ENCODE data around the gene TSNAX.
A peak's percentile ranks its signal among the peaks of the same experiment; 100 is the strongest.
"Not testable (repeated sequence)": the region's sequence is repeated elsewhere in the genome, so short reads cannot be mapped to it uniquely, and the experiment has no call there.

TSNAX gene

DNA sequence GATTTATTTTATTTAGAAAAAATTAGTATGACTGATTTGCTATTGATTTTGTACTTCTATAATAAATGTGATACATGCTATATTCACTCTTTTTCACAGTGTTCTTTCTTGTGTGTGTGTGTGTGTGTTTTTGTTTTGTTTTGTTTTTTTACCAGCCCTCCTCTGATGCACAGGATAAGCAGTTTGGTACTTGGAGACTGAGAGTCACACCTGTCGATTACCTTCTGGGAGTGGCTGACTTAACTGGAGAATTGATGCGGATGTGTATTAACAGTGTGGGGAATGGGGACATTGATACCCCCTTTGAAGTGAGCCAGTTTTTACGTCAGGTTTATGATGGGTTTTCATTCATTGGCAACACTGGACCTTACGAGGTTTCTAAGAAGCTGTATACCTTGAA lies 35.9 kb downstream of the TSNAX start:
- DNase-seq = no peak

DNA sequence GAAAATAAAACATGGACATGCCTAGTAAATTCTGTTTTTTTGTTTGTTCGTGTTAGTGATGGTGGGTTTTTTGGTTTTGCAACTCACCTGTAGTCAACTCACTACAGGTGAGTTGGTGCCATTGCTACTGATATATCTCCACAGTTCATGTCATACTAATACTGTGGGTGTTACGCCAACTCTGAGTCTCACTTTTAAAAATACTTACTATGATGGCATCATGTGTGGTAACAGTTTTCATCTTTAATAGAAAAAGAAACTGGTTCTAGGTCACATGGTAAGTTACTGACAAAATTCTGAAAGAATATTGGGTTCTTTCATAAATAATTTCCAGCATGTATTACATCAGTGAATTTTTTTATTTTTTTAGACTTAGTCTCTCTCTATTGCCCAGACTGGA lies 38.0 kb downstream of the TSNAX start:
- DNase-seq = no peak

DNA sequence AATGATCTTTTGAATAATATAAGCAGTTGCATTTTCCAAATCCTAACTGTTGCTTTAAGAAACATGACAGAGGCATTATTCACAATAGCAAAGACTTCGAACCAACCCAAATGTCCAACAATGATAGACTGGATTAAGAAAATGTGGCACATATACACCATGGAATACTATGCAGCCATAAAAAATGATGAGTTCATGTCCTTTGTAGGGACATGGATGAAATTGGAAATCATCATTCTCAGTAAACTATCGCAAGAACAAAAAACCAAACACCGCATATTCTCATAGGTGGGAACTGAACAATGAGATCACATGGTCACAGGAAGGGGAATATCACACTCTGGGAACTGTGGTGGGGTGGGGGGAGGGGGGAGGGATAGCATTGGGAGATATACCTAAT lies 41.8 kb downstream of the TSNAX start:
- not testable (repeated sequence) for DNase-seq

DNA sequence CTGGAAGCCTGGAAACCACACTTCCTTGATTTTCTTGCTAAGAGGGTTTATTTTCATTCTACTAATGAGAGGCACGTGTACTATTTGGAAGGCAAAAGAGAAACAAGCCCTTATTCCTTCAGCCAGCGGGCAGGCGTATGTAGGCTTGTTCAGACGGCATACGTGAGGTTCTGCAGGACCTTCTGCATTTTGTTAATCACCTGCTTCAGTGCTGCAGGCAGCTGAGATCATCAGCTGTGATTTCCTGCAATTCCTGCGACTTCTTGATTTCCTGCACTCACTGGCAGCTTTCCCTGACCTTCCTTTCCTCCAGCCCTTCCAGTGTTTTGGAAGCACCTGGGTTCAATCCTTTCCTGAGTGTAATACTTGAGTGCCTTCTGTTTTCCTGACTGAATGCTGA lies 43.4 kb downstream of the TSNAX start:
- DNase-seq = peak; percentile 26

DNA sequence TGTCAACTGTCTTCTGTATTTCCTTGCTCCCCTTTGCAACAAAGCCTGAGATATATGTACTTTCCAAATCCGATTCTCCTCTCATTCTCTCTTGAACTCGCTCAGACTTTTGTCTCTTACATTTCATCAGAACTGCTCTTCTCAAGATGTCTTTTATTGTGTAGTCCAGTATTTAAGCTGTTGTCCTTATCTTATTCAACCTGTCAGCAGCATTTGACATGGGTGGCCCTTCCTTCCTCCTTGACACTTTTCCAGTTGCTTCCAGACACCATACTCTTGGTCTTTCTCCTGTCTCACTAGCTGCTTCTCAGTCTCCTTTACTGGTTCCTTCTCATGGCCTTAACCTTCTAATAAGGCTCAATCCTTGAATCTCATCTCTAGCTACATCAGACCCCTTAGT lies 47.0 kb downstream of the TSNAX start:
- DNase-seq = no peak

DNA sequence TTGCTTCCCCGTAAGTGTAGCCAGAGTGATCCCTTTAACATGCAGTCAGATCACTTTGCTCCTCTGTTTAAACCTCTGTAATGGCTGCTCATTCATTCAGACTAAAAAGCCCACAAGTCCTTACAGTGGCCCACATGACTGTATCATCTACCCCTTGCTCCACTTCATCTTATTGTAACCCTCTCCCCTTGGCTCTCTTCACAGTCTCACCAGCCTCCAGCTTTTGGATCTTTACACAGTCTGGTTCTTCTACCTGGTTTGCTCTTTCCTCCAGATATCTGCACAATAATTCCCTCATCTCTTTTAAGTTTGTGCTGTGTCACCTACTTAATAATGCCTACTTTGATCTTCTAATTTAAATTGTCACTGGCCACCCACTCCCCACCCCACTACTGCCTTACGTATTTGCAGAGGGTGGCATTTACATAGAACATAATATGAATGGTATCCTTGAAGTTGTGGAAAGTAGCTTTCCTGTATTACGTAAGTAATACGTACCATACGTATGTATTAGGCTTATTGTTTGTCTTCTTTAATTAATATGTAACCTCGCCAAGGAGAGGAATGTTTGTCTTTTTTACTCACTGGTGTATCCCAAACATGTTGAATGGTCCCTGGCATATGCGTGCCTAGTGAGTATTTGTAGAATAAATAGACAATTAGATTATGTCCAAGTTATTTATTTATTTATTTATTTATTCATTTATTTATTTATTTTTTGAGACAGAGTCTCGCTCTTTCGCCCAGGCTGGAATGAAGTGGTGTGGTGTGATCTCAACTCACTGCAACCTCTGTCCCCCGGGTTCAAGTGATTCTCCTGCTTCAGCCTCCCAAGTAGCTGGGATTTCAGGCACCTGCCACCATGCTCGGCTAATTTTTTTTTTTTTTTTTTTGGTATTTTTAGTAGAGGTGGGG lies 48.6 kb downstream of the TSNAX start:
- no peak for DNase-seq

DNA sequence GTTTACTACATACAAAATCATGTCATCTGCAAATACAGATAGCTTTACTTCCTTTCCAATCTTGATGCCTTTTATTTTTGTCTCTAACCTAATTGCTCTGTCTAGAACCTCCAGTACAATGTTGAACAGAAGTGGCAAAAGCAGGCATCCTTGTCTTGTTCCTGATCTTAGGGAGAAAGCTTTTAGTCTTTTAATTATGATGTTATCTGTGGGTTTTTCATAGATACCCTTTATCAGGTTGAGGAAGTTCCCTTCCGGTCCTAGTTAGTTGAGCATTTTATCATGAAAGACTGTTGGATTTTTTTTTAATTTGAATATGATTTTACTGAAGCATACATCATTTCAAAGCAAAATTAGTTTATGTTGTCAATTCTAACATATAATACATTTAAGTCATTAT lies 52.4 kb downstream of the TSNAX start:
- no peak for DNase-seq

DNA sequence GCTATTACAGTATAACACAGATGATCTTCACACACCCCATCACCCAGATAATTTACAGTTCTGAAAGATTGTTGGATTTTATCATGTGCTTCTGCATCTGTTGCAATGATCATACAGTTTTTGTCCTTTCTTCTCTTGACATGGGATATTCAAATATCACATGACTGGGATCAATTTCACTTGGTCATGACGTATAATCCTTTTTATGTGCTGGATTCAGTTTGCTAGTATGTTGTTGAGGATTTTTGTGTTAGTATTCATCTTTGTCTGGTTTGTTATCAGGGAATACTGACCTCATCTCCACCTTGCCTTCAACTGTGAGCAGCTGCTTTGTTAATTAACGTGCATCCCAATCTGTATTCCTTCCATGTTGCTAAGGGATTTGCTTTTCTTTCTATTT lies 53.4 kb downstream of the TSNAX start:
- DNase-seq = no peak

DNA sequence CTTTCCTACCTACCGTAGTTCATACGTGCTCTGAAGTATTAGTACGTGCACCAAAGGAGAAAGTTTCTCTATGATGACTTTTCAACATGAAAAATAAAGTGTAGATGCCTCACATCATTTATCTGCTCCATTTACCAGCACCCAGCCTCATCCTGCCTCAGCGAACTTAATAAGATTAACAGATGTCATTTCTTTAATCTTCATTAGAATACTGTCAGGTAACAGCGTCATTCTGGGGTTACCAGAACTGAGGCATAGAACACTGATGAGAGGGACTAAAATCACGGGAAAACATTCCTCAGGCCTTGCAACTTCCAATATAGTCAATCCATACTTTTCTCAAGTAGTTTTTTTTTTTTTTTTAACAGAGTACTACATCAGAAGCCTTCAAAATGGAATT lies 54.9 kb downstream of the TSNAX start:
- DNase-seq = no peak

DNA sequence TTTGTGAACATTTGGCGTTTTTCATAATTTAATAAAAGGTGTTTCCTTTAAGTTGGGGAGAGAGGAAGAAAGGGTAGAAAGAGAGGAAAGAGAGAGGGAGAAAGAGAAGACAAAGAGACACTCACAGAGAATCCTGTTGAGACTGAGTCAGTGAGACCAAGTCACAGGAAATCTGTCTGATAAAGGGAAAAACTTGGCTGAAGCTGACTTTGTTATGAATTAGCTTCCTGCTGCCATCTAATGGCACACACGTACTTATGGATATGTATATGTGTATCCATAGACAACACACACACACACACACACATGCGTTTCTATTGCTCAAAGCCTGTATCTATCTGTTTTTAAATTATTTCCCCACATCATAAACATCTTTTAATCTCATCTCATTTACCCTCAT lies 55.6 kb downstream of the TSNAX start:
- no peak for DNase-seq

DNA sequence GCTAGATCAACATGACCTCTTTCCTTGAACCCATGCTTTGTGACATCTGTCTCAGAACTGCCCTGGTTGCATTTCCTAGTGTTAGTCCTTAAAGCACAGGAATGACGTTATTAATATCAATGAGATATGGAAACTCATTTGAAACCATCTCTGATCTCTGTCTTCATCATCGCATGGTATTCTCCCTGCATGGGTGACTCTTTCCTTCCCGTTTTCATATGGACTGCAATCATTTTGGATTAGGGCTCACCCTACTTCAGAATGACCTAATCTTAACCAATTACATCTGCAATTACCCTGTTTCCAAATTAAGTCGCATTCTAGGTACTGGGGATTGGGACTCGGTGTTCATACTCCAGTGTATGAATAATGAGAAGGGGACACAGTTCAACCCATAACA lies 56.5 kb downstream of the TSNAX start:
- no peak for DNase-seq

DNA sequence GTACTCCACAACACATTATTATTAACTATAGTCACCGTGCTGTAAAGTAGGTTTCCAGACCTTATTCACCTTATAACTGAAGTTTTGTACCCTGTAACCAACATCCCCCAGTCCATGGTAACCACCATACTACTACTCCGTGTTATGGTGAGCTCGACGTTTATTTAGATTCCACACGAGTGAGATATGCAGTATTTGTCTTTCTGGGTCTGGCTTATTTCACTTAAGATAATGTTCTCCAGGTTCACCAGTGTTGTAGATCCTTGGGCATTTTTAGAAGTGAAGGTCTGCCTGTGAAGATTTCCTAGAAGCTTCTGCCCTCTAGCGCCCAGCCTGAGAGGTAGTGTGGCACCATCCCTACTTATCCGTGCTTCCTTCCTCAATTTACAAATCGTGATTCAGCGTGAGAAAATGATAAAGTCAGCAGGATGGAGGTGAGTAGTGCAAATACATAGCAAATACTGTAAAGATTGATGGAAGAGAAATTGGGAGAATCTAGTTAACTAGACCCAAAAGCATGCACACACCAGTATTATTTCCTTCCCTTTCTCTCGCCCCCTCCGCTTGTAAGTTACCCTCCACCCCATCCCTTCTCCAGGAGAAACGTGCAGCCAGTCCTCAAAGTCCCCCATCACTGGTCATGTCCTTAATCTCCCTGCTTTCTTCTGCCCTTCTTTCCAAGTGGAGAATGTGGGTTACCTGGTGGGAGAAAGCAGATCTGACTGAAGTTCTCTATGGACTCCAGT lies 62.2 kb downstream of the TSNAX start:
- peak; percentile 47 for DNase-seq

DNA sequence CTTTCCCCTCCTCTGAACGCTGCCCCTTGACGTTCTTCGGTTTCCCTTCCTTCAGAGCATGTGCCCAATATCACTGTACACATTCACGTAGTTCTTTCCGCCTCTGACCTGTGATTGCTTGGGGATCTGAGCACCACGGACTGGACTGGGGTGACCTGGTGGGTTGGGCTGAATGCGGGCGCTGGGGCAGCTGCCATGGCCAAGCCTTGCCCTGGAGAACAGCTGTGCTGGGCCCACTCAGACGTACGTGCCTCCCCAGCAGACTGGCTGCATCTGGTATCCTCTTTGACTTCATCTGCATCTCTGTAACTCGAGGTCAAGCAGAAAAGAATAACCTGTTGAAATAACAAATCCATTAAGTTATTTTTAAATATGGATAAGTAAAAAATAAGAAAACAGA lies 63.0 kb downstream of the TSNAX start:
- DNase-seq = no peak

DNA sequence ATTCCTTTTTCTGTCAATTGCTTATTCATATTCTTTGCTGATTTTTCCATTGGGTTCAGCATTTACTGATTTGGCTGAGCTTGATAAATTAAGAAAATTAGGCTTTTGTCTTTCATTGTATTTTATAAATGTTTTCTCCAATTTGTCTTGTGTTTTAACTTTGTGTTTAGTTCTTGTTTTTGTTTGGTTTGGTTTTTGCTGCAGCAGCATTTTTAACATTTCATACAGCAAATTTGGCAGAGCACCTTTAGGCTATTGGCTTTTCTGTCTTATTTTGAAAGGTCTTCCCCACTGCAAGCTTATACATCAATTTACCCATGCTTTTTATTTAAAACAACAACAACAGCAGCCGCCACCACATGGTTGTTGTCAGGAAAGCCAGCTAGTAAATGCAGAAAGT lies 64.3 kb downstream of the TSNAX start:
- DNase-seq = no peak

DNA sequence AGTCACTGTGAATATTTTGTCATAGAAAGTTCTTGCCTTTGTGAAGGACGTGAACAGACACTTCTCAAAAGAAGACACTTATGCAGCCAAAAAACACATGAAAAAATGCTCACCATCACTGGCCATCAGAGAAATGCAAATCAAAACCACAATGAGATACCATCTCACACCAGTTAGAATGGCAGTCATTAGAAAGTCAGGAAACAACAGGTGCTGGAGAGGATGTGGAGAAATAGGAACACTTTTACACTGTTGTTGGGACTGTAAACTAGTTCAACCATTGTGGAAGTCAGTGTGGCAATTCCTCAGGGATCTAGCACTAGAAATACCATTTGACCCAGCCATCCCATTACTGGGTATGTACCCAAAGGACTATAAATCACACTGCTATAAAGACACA lies 64.8 kb downstream of the TSNAX start:
- DNase-seq = not testable (repeated sequence)

DNA sequence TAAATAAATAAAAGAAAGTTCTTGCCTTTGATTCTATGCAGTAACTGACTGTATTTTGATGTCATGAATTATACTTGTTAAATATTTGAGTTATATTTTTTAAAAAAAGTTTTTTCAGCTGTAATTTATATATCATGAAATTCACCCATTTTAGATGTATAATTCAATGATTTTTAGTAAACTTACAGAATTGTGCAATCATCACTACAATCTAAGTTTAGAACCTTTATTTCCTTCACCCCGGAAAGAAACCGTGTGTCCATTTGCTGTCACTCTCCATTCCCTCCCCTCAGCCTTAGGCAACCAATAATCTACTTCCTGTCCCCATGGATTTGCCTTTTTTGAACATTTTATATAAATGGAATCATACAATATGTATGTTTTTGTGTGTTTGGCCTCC lies 65.7 kb downstream of the TSNAX start:
- DNase-seq = no peak

DNA sequence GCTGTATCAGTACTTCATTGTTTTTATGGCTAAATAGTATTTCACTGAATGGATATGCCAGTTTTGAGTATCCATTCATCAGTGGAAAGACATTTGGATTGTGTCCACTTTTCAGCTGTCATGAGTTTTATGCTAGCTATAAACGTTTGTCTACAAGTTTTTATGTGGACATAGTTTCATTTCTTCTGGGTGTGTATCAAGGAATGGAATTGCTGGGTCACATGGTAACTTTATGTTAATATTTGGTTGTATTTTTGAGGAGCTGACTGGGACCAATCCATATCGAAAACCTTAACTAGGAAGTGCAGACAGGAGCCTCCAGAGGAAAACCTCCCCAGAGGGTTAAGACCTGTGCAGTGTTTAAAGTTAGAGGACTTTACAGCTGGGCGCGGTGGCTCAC lies 66.3 kb downstream of the TSNAX start:
- no peak for DNase-seq

DNA sequence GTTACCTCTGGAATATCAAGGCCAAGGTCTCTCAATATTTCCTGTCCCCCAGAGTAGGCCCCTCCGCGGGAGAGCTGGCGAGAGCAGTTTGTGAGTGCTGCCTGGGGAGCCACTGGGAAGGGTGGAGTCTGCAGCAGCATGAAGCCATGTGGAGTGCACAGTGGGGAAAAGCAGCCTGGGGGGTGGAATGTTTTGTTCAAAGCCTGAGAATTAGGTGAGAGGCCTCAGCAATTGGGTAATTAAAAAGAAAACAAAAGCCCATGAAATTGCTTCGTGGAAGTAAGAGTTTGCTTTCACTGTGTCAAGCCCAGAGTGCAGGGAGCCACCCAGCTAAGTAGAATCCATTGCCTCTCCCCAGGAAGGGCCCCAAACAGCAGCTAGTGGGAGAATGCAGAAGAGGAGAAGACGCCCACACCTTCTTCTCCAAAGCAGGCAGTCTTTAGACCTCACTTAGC lies 67.9 kb downstream of the TSNAX start:
- DNase-seq = no peak

DNA sequence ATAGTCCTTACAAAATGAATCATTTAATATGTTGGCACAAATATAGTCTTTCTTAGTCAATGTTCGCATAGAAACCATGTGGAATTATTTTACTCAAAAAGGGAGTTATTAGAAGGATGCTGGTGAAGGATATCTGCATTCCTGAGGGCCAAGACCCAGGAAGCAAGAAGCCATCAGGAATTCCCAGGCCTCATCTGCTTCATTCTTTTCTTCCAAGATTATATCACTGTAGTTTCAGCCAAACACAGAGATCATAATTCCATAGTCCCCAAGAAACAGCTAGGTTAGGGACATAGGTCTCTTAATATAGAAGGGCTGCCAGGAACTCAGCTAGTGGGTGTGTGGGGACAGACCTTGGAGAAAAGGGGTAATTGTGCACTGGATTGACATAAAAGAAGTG lies 69.5 kb downstream of the TSNAX start:
- DNase-seq = no peak

DNA sequence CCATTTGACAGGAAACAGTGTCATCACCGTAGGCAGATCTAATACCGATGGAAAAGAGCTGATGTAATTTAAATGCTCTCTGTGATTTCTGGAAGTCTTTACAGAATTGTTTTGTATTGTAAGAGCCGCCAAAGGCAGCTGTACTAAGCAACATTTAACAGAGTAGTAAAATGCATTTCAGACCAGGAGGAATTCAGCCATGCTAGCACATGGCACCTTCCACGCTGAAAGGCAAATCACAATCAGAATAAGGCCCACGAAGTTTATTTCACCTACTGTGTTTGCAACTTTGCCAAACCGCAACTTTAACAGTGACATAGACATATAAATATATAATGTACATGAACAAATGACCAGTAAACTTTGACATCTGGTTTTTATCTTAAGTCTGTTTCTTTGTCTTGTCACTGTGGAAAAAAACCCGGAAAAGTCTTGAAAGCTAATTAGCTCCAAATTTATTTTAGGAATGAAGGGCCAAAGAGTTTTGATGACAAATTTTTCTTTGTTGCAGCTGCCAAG lies 72.0 kb downstream of the TSNAX start:
- peak; percentile 56 for DNase-seq

DNA sequence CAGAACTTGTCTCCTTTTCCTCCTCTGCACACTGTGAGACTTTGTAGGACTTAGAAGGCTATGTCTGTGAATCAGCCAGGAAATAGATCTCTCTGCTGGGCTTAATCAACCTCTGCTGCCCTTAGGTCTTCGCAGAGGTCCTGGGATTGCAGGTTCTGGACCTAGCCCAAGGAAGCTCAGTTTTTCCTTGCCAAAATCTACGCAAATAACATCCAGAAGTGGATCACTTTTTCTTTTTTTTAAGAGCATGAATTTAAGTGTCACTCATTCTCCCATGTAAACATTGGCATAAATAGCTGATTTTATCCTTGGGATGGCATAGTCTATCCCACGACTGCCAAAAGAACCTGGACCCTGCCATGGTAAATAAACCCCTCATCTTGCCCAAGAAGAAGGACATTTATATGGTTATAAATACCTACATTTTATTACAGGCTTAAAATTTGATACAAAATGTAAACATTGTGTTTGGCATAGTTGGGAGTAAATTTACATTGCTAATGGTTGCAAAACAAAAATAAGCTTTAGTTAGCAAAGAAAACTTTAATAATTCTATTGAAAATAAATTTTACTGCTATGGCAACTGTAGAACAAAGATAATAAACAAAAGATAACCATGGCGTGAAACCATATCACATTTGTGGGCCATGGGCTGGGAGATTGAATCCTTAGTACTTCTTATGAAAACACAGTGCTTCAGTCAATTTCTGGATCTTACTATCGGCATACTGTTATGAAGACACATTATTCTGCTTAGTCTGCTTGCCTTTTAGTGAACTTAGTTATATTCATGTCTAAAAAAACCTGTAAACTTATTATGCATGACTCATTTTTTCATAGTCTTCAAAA lies 73.6 kb downstream of the TSNAX start:
- no peak for DNase-seq

DNA sequence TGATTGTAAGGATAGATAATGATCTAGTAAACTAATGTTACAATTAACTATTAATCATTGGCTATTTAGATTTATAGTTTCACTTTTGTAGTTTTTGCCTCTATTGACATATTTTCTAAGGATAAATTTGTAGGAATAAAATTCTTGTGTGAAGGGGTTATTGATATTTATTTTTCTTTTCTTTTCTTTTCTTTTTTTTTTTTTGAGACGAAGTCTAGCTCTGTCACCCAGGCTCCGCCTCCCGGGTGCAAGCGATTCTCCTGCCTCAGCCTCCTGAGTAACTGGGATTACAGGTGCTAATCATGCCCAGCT lies 74.2 kb downstream of the TSNAX start:
- DNase-seq = no peak

DNA sequence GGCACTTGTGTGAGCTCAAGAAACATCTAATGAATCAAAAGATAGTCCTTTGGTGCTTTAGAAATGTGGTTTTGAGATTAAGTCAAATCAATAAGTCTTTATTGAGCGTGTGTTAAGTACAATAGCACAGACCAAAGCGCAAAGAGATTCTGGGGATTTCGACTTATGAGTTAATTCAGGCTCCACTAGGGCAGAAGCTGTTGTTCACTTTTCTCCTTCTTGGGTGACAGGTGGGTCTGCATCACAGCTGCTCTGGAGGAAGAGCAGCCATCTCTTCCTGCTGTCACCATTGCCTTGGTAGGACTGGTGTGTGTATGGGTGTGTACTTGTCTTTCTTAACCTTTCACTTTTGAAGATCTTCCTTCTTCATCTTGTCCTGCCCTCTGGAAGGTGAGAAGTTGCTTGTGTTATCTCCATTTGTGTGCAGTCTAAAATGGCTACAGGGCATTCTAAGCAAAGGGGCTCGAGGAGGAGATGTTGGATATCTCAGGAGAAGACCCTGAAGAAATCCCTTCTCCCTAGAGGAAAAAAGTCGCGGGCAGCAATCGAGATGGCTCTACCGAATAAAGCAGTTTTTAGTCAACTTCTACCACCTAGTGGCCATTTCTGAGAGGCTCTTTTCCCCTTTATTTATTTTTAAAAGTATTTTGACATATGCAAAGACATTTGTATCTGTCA lies 75.3 kb downstream of the TSNAX start:
- DNase-seq = peak; percentile 35

Measured in right hindlimb (tissue), 1 donor.